ENCODE measurements around the gene GIPC2.
"Not testable (repeated sequence)": the region's sequence is repeated elsewhere in the genome, so short reads cannot be mapped to it uniquely, and the experiment has no call there.

The GIPC2 gene

DNA sequence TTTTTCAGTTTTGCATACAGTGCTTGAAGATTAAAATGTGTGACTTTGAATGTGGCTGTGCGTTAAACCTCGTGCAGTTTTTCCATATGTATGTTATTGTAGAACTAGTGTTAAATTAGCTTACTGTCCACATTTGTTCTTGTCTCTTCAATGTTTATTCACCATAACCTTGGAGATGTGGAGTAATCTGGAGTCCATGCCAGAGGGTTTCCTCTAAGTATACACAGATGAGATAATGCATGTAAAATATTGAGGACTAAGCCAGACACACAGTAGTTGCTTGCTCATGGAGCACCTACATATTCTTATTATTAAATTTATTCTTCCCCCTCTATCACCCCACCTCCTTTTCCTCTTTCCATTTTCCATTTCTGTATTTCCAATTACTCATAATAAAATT lies 7.7 kb upstream of the GIPC2 start:
- no peak for DNase-seq

DNA sequence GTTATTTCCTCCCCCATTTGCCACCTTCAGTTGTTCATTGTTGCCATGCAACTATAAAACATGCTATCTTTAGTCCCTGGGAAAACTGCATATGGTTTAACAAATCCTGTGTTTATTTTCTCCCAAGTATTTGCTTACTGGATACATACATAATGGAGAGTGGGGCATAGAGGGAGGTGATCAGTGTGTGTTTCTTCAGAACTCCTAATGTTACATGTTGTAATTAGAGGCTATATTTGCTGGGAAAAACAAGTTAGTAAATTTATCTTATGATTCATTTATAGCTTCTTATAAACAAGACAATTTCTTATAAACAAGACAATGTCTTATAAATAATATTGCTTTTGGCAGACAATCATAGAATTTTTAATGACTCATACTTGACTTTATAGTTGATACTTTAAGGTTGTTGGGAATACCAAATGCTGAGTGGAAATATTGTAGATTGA lies 7.3 kb upstream of the GIPC2 start:
- DNase-seq: no peak

DNA sequence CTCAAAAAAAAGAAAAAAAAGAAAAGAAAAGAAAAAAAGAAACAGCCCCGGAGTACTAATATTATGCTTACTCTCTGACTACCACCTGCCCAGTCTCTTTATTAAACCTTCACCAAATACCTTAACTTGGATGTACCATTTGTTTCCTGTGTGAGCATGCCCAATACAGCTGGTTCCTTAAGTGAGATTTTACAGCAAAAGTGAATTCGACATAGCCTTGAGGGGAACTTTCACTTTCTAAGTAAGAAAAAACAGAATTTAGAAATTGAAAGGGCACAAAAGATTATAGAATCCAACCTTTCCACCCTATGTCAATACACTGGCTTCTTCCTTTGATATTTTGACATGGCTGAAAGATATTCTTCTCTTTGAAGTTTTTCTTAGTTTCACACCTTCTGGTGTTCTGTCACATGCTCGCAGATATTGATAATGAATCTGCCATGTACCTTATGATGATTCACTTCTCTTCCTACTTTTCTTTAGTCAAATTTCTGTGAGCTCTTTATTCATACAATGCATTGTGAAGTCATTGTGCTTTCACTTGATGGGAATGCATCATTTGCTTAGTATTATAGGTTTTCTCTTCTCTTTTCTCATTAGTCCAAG lies 5.2 kb upstream of the GIPC2 start:
- no peak for DNase-seq

DNA sequence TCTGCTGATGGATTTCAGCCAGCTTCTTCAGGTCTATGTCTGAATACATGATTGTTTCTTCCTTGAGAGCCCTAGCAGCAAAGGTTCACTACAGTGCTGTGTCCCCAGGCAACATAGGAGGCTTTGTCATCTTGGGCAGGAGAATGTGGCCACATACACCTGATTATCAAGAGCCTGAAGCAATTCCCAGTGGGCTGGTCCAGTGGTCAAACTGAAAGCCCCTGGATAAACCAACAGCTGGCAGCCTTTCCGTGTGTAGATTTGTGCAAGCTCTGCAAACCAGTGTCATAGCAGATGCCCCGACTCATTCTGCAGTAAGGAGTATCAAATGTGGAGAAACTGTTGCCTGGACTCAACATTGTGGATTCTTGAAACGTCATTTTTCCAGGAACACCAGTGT lies 2.3 kb upstream of the GIPC2 start:
- no peak for DNase-seq

DNA sequence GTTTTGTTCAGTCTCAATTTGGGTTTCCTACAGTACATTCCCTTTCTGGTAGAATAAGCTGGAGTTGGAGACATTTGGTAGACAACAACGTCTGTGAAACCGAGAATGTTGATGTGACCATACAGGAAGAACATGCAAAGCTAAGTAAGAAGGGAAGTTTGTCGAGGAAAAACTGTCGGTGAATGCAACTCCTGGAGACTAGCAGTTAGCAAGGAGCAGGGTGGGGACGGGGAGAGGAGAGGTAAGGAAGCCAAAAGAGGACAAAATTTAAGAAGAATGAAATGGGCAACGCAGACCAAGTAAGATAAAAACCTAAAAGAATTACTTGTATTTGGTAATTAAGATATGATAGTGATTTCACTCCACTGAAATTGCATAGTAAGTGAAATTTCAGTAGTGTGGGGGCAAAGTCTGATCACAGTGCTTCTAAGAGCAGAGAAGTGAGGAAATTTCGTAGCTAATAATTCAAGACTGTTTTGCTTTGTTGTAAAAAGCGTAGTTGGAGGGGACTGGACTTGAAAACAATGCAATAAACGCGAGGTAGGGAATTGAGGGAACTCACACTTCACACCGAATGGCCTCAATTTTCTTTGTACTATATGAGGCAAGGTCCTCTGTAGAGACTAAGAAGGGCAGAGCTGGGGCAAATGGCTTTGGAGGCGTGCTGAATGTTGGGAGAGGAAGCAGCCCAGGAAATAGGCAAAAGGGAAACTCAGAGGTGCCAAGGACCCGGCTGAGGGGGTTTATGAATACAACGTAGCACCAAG lies 787 bp upstream of the GIPC2 start:
- no peak for DNase-seq

DNA sequence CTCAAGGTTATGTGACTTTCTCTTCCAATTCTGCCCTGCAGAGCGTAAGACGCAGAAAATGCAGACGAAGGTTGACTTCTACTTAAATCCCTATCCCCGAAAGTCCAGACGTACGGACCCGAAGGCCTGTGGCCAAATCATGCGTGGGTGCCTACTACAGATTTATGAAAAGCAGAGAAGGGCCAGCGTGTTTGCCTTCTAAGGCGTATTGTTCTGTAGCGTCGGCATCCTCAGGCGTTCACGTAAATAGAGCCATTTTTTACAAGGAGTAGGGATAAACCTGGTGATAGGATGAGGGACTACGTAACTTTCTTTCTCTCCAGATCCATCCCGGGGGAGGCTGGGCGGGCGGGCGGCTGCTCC lies 222 bp upstream of the GIPC2 start:
- no peak for DNase-seq

DNA sequence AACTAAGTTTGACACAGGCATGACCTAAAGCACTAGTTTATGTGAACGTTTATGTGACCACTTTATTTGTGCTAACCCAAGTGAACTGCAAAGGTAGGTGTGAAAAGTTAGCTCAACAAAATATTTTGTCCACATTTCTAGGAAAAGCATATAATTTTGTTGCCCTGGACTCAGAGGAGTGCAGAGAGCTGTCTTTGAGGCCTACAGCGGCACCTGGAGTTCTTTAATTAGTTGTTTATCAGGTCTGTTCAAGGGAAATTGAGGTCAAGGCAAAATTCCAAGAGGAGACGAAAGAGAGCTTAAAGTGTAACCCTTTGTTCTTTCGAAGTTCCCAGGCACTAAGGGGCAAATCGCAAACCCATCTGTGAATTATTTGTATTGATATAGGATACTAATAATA lies 1.3 kb downstream of the GIPC2 start:
- no peak for DNase-seq

DNA sequence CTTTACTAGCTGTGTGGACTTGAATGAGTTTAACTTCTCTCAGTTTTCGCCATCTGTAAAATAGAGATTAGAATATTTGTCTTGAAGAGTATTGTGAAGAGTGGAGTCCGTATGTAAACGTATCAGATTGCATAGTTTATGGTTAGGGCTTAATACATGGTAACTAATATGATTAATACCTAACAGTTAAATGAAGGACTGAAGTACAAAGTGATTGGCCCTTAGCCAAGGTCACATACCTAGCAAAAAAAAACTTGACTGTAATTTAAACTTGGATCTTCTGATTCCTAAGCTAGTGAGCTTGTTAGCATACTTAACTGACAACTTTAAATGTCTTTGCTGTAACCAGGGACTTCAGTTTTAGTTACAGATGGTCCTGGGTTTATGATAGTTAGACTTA lies 1.9 kb downstream of the GIPC2 start:
- no peak for DNase-seq

DNA sequence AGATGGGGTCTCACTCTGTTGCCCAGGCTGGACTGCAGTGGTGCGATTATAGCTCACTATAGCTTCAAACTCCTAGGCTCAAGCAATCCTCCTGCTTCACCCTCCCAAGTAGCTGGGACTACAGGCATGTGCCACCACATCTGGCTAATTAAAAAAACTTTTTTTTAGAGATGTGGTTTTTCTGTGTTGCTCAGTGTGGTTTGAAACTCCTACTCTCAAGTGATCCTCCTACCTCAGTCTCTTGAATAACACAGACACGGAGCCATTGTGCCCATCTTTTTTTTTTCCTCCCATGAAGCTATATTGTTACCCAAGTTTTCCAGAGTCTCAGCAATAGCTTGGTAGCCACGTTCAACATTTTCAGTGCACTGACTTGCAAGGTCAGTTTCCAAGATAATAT lies 2.7 kb downstream of the GIPC2 start:
- DNase-seq: no peak

DNA sequence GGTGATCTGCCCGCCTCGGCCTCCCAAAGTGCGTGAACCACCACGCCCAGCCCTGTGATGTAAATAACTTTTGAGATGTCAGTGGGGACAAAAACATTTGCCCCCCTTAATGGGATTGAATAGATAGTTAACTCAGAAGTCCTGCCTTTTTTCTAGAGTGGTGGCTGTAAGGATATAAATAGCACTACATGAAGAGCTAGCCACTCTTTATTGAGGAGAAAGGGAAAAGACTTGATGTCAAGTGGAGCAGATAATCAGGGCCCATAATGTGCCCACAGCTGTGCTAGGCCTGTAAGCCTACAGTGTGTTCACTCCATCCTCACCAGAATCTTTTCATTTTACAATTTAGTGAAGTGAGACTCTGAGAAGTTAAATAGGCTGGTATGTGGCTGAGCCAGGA lies 3.6 kb downstream of the GIPC2 start:
- no peak for DNase-seq

DNA sequence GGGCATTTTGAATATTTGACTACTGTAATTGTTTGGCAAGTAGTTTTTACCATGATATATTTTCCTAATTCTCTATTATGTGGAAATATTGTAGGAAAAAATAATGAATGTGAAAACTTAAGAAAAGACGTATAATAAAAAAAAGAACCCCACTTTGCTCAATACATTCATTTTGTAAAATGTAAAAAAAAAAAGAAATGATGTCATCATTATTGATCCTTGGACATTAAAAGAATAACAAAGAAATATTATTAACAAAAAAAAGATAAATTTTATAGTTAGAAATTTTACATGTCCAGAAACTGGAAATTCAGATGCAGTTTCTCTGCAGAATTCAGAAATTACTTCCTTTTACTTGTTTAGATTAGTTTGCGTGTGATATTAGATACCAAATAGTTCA lies 5.2 kb downstream of the GIPC2 start:
- DNase-seq: no peak

DNA sequence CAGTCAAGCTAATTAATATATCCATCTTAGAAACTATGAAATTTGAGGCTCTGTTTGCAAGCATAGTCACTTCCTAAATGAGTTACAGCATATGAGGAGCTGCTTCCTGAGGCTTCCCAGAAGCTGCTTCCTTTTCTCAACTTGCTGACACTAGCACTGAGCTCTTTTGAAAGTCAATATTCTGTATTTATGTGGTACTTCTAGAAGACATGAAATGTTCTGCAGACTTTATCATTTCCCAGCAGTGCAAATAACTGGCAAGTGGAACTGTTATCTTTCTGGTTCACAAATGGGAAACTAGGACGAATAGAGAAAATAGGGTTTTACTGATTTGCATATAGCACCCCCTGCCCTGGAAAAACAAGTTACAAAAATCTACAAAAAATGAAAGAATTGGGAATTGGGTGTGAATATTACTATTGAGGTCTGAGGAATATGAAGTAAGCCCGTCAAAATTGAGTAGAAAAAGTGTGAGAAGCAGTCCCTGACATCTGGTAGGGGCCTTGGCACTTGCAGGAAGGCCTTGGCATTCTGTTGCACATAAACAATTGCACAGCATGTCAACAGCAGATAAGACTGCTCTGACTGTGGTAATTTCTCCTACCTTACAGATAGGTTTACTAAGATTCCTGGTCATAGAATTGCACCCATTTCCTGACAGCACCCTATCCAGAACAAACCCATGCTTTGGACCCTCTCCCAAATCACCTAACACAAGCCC lies 7.1 kb downstream of the GIPC2 start:
- no peak for DNase-seq

DNA sequence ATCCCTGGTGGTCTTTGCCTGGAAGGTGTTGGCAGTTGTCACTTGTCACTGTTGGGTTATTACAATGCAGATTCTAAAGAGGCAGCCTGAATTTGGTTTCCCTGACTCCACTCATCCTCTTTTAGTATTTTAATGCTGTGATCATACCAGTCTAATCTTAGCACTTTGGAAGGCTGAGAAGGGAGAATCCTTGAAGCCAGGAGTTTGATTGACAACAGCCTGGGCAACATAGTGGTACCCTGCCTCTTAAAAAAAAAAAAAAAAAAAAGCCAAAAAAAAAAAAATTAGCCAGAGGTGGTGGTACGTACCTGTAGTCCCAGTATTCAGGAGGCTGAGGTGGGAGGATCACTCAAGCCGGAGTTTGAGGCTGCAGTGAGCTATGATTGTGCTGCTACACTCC lies 7.7 kb downstream of the GIPC2 start:
- no peak for DNase-seq

DNA sequence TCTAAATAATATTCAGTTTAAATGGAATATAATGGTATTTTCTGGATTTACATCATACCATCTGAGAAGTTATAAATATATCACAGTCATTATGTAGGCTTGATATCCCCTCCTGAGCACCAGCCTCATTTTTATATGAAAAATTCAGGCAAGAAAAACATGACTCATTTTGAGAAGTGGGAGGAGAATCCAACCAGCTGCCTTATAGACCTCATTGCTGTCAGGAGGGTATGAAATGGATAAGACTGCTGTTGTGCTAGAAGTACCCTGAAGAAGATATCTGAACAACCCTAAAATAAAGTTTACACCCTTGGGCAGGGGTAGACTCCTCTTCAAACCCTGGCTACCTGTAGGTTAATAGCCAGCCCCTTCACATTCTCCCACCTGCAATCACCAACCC lies 8.8 kb downstream of the GIPC2 start:
- no peak for DNase-seq

DNA sequence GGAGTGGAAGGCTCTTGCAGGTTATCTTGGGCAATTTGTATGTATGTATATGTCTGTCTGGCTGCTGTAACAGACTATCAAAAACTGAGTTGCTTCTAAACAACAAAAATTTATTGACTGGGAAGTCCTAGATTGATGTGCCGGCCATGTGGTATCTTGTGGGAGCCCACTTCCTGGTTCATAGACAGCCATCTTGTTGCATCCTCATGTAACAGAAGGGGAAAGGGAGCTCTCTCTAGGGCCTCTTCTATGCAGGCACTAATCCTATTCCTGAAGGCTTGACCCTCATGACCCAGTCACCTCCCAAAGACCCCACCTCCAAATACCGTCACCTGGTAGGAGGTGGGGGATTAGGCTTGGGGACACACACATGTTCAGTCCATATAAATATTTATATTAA lies 9.2 kb downstream of the GIPC2 start:
- DNase-seq: no peak

DNA sequence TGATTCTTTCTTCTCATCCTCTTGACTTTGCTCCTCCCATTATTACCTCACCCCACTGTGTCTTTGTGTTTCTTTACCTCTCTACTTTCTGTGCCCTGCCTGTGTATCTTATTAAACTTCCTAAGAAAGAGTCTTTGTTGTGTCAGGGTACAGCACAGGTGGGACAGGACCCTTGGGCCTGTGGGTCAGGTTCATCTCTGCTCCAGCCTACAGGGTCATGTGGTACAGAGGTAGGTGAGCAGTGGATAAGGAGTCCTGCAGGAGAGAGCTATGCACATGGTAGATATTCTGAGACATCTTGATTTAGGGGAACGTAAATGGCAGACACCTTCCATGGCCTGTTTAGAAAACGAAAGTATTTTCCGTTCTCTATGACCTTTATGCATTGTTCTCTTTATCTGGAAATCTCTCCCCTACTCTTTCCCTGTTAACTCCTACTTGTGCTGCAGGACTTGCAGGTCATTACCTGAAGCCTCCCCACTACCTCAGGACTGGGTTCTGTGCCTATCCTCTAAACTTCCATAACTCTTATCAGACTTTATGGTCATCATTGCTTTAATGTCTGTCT lies 9.9 kb downstream of the GIPC2 start:
- no peak for DNase-seq

DNA sequence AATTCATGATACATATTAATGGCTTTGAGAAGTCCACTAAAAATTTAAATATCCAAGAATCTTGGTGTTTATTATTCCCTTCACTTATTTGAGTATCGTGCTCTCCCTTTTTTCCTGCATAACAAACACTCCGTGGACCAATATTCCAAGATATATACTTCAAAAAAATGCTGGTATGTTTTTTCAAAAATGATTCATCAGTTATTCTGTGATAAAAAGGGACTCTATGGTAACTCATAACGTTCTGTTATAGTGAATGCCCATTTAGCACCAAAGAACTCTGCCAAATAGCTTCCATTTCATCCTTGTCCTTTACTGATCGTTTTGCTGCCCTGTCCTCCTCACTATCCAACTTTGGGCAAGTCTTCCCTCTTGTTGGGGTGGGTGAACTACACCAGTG lies 12.9 kb downstream of the GIPC2 start:
- DNase-seq: no peak

DNA sequence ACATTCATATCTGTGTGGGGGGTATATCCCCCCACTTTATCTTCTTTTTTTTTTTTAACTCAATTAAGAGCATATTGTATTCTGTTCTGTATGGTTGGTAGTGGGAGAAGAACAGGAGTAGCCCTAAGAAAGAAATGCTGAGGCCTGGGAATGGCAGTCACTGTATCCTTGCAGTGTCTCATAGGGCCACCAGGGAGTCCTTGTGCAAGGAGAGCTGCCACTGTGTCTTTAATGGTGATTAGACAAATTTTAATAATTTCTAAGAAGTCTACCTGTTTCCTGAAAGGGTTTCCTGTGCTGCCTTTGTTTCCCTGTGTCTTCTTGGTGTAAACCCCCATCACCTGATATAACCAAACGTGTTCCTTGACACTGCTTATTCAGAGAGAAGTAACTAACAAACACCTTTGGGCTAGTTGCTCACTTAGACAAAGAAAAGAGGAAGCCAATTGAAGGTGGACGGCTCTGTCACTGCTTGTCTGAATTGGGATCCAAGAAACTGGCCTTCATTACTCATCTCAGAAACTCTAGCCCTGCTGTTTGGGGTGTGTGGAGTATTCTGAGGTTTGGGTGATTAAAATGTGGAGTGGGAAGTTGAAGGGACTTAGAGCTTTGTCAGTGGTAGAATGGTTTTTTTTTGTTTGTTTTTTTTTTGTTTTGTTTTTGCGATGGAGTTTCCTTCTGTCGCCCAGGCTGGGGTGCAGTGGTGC lies 15.2 kb downstream of the GIPC2 start:
- no peak for DNase-seq

DNA sequence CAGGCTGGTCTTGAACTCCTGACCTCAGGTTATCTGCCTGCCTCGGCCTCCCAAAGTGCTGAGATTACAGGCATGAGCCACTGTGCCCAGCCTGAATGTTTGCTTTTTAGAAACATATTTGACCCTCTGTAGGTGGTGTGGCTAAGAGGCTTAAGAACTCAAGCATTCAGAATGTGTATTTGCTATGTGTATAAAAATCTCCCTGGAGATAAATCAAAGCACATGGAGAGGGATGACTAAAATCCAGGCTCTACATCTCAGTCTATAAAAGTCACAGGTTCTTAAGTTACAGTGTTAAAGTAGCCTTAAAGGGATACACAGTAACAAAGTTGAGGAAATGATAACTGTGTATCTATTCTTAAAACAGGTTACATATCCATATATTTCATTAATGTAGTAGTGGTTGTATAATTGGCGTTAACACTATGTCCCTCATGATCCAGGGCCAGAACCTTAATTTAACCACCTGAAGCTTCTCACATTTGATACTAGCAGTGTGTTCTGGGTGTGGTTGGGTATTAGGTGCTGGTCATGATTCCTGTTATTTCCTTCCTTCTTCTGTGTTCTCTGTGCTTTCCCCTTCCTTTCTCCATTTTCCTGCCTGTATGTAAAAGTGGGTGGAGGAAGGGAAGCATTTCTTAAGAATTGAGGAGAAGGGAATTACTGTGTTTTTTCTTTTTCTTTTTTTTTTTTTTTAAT lies 16.2 kb downstream of the GIPC2 start:
- DNase-seq: no peak

DNA sequence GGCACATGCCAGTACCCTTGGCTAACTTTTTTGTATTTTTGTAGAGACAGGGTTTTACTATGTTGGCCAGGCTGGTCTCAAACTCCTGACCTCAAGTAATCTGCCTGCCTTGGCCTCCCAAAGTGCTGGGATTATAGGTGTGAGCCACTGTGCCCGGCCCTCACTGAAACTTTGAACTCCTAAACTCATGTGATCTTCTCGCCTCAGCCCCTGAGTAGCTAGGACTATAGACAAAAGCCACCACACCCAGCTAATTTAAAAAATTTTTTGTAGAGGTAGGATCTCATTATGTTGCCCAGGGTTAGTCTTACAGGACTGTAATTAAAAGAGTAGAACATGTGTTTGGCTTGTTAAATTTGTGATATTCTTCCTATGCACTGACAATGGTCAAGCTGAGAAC lies 19.1 kb downstream of the GIPC2 start:
- DNase-seq: not testable (repeated sequence)

DNA sequence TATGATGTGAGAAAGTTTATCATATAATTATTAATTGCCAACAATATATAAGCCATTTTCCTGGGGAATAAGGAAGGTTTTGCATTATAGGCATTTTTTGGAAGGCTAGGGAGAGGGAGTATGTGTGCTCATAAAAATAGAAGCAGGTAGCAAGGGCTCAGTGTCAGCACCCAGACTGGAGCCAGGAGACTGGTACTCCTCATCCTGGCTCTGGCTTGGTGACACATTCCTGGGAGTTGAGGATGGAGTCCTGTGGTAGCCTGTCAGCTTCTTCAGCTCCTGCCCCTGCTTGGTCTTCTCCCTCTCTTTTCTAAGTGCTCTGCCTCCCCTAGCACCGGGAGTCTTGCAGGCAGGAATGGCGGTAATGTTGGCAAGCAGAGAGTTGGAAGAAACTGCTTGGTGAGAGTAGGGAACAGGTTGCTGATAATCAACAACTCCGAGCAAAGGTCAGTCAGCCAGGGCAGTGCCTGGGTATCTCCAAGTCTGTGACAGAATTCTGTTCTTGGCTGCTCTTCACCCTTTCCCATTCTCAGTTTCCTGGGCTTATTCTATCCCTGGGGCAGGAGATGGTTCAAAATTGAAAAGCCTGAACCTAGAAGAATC lies 23.0 kb downstream of the GIPC2 start:
- no peak for DNase-seq

DNA sequence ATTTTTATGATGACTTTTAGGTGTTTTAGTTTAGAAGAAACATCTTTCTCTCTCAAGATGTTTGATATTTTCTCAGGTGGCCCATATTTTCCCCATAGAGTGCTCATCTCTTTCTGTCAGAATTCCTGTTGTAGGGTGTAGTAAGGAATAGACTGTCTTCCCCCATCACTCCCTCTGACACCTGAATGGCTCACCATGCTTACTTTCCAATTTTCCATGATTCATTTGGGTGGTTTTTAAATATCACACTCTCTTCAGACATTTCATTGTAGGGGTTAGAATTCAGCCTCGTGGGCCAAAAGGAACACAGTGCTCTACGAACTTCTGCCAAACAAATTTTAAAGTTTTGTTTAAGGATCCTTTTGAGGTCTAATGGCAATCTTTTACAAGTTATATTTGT lies 24.0 kb downstream of the GIPC2 start:
- no peak for DNase-seq

Data from CD4-positive, alpha-beta T cell treated with Interleukin-12 subunit alpha and Interleukin-12 subunit beta, for 1 hour (primary cell).